ENCODE measurements around the gene COL1A2. TPM values are rescaled to one million over a fixed set of nuclear protein-coding genes. Genes with fewer than 3 reads are reported as not detected.

Gene COL1A2
- total RNA-seq, 1 experiment from 2014 or later, result 3.0 TPM

DNA sequence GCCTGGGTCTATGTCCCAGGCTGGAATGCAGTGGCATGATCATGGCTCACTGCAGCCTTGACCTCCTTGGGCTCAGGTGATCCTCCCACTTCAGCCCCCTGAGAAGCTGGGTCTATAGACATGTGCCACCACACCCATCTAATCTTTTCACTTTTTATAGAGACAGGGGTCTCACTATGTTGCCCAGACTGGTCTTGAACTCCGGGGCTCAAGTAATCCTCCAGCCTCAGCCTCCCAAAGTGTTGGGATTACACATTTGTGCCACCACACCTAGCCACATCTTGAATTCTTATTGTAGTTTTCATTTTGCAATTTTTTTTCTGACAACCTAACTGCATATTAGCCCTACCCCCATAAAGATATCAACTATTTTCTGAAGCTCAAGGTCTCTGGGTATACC, 18.4 kb upstream of the COL1A2 start:
- Histone ChIP-seq H3K27ac (ENCODE audit: low read depth, low read length) (no peak overlapping the region), H3K9ac (ENCODE audit: low read length) (no peak overlapping the region), H3K27me3 (ENCODE audit: insufficient read depth, low read length) (no peaks in the 10 kb centered on the region), H3K36me3 (ENCODE audit: control insufficient read depth in 1 of 2, insufficient read depth in 2 of 2, low read length in 2 of 2) (no peaks in the 10 kb centered on the region), H3K9me2 (ENCODE audit: insufficient read depth) (no peaks in the 10 kb centered on the region), H3K4me3 (replicated peaks in 1 of 2; ENCODE audit: low read depth in 1 of 2, low read length in 2 of 2) (no peak overlapping the region), H3K4me2 (ENCODE audit: low read length) (no peak overlapping the region), H3K79me2 (ENCODE audit: insufficient read depth, low read length) (no peaks in the 10 kb centered on the region), H2AFZ (ENCODE audit: low read depth, low read length, poor library complexity, severe bottlenecking) (no peak overlapping the region), H4K20me1 (ENCODE audit: insufficient read depth) (no peaks in the 10 kb centered on the region), H3K9me3 (ENCODE audit: control insufficient read depth in 1 of 2, insufficient read depth in 1 of 2, low read depth in 1 of 2, low read length in 2 of 2) (no peaks in the 10 kb centered on the region), H3K4me1 (ENCODE audit: control insufficient read depth in 1 of 2, insufficient read depth in 2 of 2, low read length in 2 of 2) (no peaks in the 10 kb centered on the region)
- ATAC-seq, result no peak
- ChIA-PET RAD21 (ENCODE audit: low non-redundant PET in 1 of 2, low total read pairs in 2 of 2, uncharacterized antibody in 2 of 2, unreplicated experiment in 2 of 2) (no interaction called here), CTCF (no interaction called here), POLR2A (no interaction called here)
- intact Hi-C loops (cut with micrococcal nuclease), result no loop called here
- TF ChIP-seq SRF (IDR thresholded peaks at IDR 0.05; ENCODE audit: low read depth) (no peak), FOSL1 (IDR thresholded peaks at IDR 0.05; ENCODE audit: low read depth) (no peak), POLR2AphosphoS5 (IDR thresholded peaks at IDR 0.05; ENCODE audit: low read depth, low read length) (no peak), SP1 (IDR thresholded peaks at IDR 0.05; ENCODE audit: low read depth) (no peak), CEBPB (IDR thresholded peaks at IDR 0.05; ENCODE audit: low read depth) (no peak), SIN3A (IDR thresholded peaks at IDR 0.05; ENCODE audit: low read depth) (no peak), ELF1 (IDR thresholded peaks at IDR 0.05; ENCODE audit: borderline replicate concordance, low read depth) (no peak), EZH2phosphoT487 (IDR thresholded peaks at IDR 0.05; ENCODE audit: borderline replicate concordance) (no peak), RAD21 (IDR thresholded peaks at IDR 0.05; ENCODE audit: low read depth) (no peak), ZFX (IDR thresholded peaks at IDR 0.05) (no peak), ZNF274 (IDR thresholded peaks at IDR 0.05; ENCODE audit: low read depth, low read length) (no peak)
- TF ChIP-seq, protein P1, sequence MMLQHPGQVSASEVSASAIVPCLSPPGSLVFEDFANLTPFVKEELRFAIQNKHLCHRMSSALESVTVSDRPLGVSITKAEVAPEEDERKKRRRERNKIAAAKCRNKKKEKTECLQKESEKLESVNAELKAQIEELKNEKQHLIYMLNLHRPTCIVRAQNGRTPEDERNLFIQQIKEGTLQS (IDR thresholded peaks at IDR 0.05), result no peak
- TF ChIP-seq, protein P2, sequence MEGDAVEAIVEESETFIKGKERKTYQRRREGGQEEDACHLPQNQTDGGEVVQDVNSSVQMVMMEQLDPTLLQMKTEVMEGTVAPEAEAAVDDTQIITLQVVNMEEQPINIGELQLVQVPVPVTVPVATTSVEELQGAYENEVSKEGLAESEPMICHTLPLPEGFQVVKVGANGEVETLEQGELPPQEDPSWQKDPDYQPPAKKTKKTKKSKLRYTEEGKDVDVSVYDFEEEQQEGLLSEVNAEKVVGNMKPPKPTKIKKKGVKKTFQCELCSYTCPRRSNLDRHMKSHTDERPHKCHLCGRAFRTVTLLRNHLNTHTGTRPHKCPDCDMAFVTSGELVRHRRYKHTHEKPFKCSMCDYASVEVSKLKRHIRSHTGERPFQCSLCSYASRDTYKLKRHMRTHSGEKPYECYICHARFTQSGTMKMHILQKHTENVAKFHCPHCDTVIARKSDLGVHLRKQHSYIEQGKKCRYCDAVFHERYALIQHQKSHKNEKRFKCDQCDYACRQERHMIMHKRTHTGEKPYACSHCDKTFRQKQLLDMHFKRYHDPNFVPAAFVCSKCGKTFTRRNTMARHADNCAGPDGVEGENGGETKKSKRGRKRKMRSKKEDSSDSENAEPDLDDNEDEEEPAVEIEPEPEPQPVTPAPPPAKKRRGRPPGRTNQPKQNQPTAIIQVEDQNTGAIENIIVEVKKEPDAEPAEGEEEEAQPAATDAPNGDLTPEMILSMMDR (IDR thresholded peaks at IDR 0.05 in 2 of 3, conservative IDR thresholded peaks at IDR 0.05 in 1 of 3; ENCODE audit: borderline replicate concordance in 1 of 3, insufficient read depth in 1 of 3, low read depth in 2 of 3, low read length in 2 of 3), result no peak
- TF ChIP-seq, protein P3, sequence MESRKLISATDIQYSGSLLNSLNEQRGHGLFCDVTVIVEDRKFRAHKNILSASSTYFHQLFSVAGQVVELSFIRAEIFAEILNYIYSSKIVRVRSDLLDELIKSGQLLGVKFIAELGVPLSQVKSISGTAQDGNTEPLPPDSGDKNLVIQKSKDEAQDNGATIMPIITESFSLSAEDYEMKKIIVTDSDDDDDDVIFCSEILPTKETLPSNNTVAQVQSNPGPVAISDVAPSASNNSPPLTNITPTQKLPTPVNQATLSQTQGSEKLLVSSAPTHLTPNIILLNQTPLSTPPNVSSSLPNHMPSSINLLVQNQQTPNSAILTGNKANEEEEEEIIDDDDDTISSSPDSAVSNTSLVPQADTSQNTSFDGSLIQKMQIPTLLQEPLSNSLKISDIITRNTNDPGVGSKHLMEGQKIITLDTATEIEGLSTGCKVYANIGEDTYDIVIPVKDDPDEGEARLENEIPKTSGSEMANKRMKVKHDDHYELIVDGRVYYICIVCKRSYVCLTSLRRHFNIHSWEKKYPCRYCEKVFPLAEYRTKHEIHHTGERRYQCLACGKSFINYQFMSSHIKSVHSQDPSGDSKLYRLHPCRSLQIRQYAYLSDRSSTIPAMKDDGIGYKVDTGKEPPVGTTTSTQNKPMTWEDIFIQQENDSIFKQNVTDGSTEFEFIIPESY (IDR thresholded peaks at IDR 0.05; ENCODE audit: extremely low read depth, insufficient replicate concordance, low read length), result no peak
- no TSS peak for BruUV-seq (replicated peaks)
- DNase-seq (ENCODE audit: low read depth, low spot score), result no peak

Data from HCT116 (cell line).